GM19328 (cell line): Measurements from ENCODE around the gene CTXND2.
"Not testable (repeated sequence)": the region's sequence is repeated elsewhere in the genome, so short reads cannot be mapped to it uniquely, and the experiment has no call there.

ENCODE experiments used
- ATAC-seq: cut with Tn5 transposase; IDR thresholded peaks from one replicate; pipeline ENCODE4 v1.9.1; 2021; ENCODE audit warnings: mild to moderate bottlenecking, moderate library complexity; ENCODE audit not compliant: unreplicated experiment

CTXND2 gene

GRCh38 chr1:150887018-150887417, at the start of gene CTXND2:
TSS of gene CTXND2 (plus strand) at chr1:150887136. CDS start at chr1:150912315, 25,179 bp downstream.
- ATAC-seq = no peak

- not testable (repeated sequence) for ATAC-seq
Observed at GRCh38 chr1:150840850-150841249, 46.1 kb upstream of the CTXND2 start.

GRCh38 chr1:150841626-150842025, 45.3 kb upstream of the CTXND2 start:
- ATAC-seq = no peak

- no peak for ATAC-seq
Observed at GRCh38 chr1:150842343-150842742, 44.6 kb upstream of the CTXND2 start.

- ATAC-seq = no peak
Observed at GRCh38 chr1:150842964-150843363, 44.0 kb upstream of the CTXND2 start.

GRCh38 chr1:150843474-150843873, 43.5 kb upstream of the CTXND2 start:
- ATAC-seq = no peak

GRCh38 chr1:150846473-150847146, 40.3 kb upstream of the CTXND2 start:
- no peak for ATAC-seq

GRCh38 chr1:150850801-150851362, 36.1 kb upstream of the CTXND2 start:
- not testable (repeated sequence) for ATAC-seq

GRCh38 chr1:150852734-150853133, 34.2 kb upstream of the CTXND2 start:
- ATAC-seq = not testable (repeated sequence)

- no peak for ATAC-seq
Observed at GRCh38 chr1:150863724-150864123, 23.2 kb upstream of the CTXND2 start.

- not testable (repeated sequence) for ATAC-seq
Observed at GRCh38 chr1:150864200-150864599, 22.7 kb upstream of the CTXND2 start.

GRCh38 chr1:150869683-150870082, 17.3 kb upstream of the CTXND2 start:
- ATAC-seq = no peak

- no peak for ATAC-seq
Observed at GRCh38 chr1:150872572-150872971, 14.4 kb upstream of the CTXND2 start.

GRCh38 chr1:150873521-150873920, 13.4 kb upstream of the CTXND2 start:
- ATAC-seq = no peak

GRCh38 chr1:150874455-150875196, 12.3 kb upstream of the CTXND2 start:
- ATAC-seq = no peak

GRCh38 chr1:150875197-150876118, 11.5 kb upstream of the CTXND2 start:
- no peak for ATAC-seq

GRCh38 chr1:150876119-150876454, 10.8 kb upstream of the CTXND2 start:
- ATAC-seq = no peak

GRCh38 chr1:150878931-150879330, 8.0 kb upstream of the CTXND2 start:
- not testable (repeated sequence) for ATAC-seq

GRCh38 chr1:150881331-150882070, 5.4 kb upstream of the CTXND2 start:
- no peak for ATAC-seq

- ATAC-seq = not testable (repeated sequence)
Observed at GRCh38 chr1:150883121-150883520, 3.8 kb upstream of the CTXND2 start.
